ENCODE data around the gene NT5C1A.

The NT5C1A gene

DNA sequence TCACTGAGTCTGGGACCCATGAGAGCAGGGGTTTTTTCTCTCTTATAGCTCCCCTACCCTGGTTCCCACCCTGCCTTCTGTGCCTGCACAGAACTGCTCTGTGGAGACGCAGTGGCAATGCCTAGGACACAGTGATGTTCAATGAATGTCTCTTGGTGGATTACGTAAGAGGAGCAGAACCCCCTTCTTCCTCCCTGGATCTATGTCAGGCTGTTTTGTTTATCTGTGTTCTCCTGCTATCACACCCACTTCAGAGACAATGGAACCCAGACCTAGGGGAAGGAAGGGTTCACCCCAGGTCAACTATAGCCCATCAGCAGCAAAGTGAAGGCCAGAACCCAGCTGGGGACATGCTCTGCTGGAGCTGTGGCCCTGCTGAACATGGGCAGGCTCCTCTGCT lies 17.3 kb upstream of the NT5C1A start:
- DNase-seq = no peak

DNA sequence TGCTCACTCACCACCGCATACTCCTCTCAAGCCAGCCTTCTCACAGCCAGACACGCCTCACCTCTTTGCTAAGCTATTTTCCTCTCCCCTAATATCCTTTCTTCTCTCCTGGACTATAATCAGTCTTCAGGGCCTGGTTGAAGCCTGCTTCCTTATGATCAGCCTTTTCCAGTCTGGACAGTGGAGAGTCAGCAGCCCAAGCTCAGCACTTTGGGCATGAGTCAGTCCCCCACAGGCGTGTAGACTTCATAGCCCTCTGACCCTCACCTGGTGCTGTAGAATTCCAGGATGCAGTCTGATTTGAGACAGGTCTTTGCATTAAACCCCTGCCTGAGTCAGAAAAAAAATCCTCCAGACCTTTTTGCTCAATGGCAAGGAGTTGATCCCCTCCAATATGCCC lies 16.8 kb upstream of the NT5C1A start:
- DNase-seq = no peak

DNA sequence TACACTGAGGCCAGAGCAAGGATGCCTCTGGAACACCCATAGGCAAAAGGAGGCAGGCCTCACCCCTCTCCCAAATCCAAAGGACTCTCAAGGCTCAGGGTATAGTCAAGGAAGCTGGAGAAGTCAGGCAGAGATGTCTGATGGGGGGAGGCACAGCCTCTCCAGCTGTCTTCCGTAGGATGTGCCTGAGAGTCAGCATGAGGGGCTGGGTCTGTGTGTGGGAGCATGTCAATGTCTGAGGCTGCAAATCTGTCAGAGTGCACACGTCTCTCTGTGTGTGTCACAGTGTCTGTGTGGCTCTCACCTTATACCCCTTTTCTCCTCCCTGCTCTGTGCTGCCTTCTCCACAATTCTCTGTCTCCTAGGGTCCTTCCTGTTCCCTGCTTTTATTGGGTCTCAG lies 15.3 kb upstream of the NT5C1A start:
- DNase-seq = no peak

DNA sequence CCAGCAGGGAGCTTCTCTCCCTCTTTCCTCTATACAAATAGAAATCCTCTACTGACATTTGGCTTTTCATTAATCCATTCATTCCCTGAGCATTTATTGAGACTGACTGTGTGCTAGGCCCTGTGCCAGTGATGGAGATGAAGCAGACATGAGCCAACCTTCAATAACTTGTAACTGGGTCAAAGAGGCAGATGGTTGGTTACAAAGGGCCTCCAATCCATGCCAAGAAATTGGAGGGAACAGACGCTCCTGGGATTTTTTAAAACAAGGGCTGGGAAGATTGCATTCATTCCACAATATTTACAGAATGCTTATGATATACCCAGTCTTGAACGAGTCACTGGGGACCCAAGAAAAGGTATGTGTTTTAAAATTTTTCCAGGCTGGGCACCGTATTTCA lies 13.2 kb upstream of the NT5C1A start:
- DNase-seq = no peak

DNA sequence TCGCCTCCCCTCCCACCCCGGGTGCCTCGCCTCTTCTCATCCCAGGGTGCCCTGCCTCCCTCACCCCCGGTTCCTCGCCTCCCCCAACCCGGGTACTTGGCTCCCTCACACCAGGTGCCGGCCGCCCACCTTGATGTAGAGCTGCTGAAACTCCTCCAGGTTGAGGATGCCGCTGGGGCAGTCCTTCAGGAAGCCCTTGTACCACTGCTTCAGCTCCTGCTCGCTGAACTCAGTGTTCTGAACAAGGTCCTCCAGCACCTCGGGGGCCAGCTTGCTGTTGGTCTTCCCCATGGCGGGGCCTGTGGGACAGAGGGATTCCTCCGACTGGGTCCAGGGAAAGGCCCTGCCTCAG lies 12.4 kb upstream of the NT5C1A start:
- DNase-seq = no peak

DNA sequence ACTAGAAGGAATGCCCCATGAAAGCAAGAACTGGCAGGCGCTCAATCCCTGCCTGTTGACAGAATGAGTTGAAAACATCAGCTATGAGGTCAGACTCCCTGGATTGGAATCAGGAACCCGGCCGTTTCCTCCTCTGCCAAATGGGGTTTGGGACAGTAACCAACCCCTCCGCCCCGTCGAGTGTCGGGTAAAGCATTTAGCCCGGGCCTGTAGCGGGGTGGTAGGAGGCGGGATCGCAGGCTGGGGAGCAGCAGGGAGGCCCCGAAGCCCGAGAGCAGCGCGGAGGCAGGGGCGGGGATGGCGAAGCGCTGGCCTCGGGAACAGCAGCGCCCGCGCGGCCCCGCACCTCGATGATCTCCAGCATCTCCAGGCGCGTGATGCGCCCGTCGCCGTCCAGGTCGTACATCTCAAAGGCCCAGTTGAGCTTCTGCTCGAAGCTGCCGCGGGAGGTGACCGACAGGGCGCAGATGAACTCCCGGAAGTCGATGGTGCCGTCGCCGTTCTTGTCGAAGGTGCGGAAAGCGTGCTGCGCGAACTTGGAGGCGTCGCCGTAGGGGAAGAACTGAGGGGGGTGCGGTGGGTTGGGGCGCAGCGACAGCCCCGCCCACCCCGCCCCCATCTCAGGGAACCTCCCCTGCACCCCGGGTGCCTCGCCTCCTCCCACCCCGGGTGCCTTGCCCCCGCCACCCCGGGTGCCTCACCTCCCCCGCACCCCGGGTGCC lies 11.8 kb upstream of the NT5C1A start:
- DNase-seq = no peak

DNA sequence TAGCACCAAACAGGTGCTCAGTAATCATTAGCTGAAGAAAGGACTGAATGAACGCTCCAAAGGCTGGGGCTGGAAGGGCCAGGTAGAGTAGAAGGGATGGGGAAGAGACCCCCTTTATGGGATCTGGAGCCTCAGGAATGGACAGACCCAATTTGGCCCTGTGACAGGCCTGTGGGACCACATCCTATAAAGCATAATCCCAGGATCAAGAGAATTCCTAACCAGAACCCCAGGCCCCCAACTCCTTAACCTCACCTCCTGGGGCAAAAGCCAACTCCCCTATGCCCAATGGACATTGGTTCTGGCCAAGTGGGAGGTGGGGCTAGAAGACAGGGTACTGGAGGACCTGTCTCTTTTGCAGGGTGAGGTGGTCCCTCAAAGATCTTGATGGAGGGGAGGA lies 10.1 kb upstream of the NT5C1A start:
- no peak for DNase-seq

DNA sequence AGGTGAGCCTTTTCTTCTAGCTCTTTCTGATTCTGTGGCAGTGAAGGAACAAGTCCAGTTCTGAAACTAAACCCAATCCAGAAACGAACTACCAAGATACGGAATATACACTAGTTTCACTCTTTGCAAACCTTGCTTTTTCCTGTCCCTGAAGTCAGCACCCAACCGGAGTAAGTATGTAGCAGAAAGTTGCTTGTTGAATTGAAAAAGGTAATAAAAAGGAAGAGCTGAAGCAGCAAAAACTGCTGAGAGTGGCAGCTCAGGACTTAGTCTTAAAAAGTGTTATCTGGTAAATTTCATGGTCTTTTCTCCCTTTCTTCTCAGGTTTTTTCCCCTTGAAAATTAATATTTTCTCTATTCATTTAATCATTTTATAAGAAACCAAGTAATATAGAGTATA lies 9.4 kb upstream of the NT5C1A start:
- no peak for DNase-seq

DNA sequence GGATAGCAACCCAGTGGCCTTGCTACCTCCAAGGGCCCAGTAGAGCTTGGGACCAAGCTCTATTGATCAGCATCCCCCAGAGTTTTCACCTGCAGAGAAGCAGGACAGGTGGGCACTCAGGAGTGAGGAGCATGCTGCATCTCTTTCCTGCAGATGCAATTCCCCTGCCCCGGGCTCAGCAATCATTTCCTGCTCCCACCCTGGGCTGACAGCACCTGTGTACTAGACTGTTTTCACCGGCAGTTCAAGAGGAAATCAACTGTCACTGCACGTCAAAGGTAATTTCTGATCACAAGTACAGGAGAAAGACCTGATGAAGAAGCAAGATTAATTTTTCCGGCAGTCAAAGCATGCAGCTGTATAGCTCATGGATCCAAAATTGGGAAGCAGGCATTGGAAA lies 8.8 kb upstream of the NT5C1A start:
- no peak for DNase-seq

DNA sequence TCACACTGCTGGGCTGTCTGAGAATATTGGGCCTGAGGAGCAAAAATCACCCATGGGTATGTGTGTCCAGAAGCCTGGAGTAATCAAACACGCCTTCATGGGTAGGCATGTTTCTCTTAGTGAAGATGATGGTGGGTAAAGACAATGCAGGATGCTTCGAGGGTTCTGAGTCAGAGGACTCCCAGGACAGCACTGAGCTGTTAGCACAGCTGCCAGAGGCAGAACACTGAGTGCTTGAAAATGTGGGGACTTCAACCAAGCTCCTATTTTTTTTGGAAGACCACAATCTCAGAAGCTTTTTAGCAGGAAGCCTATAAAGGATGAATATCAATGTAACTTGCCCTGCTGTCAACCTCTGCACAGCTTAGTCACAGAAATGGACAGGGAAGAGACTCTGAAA lies 7.9 kb upstream of the NT5C1A start:
- DNase-seq = no peak

DNA sequence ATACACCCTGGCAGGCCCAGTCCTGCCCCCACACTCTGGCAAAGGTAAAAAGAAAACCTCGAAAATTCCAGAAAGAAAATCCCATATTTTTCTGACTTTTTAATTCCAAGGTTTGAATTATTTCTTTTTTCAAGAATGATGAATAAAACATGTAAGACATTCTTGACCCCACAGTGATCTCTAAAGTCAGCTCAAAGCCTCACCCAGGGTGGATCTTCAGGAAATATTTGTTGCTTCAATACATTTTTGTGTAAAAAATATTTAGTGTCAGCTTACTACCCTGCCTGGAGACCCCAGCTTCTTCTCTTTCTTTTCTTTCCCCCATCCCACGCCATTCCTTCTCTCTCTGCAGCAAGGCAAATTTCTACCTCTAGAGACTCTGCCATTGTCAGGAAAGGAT lies 7.0 kb upstream of the NT5C1A start:
- no peak for DNase-seq

DNA sequence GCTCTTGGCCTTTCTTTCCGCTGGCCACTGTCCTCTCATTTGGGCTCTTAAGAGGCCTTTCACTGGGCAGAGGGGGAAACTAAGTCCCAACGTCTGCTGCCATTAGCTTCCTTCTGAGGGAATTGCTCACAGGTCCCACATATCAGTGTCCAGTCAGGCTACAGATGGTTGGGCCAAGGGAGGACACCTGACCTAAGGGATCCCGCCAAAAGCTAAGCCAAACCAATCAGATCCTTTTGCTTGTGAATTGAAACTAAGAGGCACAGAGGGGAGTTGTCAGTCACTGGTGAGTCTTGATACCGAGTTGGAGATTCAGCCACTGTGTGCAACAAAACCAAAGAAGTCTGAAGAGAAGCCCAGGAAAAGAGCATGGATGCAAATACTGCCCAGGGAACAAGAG lies 5.7 kb upstream of the NT5C1A start:
- DNase-seq = no peak

DNA sequence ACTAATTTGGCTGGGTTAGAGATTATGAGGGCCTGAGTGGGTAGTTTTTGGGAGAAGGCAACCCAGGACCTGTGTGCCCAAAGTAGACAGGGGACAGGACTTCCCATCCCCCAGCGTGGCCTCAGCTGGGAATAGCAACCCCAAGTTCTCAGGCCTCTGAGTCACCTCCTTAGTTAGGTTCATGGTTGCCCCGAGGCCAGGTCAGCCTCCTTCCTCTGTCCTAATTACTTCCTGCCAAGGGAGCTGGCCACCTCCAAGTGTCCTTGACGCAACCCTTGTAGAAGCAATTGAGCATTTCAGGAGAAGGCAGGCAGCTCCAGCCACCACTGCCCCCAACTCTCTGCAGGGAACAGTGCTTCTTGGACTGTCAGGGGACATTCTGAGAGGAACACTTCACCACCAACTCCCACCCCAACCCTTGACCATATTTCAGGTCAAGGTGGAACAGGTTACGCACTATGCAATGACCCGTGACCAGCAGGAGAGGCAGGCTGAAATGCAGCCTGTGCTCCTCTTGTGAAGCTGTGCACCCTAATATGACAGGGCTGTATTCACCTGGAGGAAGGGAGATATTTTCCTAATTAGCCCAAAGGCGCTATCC lies 5.1 kb upstream of the NT5C1A start:
- no peak for DNase-seq

DNA sequence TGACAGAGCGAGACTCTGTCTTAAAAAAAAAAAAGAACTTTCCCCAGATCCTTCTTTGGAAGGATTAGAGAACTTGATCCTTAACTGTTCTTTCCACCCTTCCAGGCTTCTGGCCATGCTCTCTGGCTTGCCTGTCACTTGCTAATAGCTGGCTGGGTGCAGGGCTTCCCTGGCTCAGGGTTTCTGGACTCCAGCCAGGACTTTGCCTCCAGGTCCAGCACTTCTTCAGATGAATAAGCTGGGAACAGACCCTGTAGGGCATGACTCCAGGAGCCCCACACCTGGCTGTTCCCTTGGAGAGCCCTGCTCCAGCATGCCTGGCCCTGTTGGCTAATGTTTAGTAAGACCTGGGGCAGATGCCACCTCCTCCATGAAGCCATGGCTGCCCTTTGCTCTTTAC lies 3.3 kb upstream of the NT5C1A start:
- no peak for DNase-seq

DNA sequence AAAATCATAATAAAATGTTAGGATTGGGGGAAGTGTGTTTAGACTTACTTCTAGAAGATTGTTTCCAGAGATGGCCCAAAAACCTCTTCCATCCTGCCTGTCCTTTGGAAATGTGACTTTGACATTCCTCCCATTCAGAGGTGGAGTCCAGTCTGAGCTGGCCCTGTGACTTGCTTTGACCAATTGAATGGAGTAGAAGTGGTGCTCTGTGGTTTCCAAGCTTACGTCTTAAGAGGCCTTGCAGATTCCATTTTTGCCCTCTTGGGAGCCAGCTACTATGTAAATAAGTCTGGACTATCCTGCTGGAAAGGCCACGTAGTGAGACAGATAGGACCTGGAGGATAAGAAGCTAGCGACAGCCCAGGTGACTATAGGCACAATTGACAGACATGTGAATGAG lies 1.3 kb upstream of the NT5C1A start:
- DNase-seq = no peak

DNA sequence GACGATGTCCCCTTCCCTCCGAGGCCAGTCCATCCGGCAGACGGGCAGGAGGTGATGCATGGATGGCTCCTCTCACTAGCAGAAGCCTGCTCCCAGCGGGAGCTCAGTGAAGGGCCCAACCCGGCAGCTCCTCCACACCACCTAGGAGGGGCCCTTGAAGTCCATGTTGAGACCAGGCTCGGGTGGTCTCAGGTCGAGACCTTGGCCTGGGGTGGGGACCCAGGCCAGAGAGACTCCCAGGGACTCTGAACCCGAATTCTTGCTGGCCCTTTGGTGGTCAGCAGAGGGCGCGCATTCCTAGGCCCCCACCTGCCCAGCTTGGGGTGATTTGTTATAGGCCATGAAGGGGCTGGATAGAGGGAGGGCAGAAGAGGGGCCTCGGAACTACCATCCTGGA lies 642 bp upstream of the NT5C1A start:
- peak; percentile 21 for DNase-seq

DNA sequence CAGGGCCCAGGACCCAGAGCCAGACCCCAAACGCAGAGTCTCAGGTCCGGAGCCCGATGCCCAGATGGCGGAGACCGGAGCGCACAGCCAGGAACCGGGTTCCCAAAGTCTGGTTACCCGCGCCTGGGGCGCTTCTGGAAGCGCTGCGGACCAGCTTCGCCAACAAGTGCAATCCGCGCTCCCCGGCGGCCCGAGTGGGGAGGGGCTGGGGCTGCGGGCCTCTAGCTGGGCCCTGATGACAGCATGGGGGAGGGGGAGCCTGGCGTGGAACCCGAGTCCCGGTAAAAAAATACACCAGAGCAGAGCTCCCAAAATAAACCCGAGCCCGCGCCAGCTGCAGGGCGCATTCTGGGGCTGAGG lies 494 bp downstream of the NT5C1A start:
- DNase-seq = no peak

DNA sequence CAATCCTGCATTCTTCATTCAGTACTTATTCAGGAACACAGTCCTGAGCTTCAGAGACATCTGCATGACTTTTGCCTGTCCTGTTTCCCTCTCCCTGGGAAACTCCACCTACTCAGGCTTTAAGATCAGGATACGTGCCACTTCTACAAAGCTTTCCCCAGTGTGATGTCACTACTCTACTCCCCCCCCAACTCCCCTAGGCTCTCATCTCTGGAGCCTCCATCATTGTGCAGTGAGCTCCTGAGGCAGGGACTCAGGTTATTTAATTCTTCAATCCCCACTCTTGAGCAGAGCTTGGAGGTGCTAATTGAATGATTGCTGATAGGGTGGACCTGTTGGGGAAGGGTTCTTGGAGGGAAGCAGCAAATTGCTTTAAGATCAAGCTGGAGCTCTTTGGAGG lies 1.2 kb downstream of the NT5C1A start:
- DNase-seq = no peak

DNA sequence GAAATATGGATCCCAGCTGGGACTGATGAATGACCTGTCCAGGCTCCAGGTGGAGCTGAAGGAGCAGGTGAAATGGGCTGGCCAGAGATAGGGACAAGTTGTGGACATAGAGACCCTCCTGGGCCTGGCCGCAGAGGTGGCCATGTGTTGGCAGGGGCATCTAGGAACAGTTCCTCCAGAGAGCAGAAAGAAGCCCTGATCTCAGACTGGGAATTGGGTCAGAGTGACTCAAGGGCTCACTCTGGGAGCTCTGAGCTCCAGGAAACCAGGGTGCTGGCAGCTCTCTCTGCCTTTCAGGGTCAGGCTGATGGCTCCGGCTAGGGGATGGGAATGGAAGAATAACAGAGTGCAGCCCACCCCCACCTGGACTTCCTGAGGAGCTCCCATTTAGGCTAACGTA lies 3.0 kb downstream of the NT5C1A start:
- no peak for DNase-seq

DNA sequence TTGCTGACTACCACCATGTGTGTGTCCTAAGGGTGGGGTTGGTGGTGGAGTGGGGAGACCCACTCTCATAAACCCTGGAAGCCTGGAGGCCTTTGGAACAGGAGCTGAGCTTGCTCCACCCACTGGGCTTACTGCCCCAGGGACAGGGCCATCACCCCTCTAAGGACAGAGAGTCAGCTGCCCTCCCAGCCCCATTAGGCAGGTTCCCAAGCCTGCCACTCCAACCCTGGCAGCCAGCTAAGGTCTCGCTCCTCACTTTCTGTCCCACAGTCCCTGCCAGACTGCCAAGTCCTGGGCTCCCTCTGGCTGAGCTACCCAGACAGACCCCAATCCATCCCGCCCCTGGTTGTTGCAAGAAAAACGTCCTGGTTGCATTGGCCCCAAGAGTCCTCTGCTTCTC lies 3.8 kb downstream of the NT5C1A start:
- no peak for DNase-seq

DNA sequence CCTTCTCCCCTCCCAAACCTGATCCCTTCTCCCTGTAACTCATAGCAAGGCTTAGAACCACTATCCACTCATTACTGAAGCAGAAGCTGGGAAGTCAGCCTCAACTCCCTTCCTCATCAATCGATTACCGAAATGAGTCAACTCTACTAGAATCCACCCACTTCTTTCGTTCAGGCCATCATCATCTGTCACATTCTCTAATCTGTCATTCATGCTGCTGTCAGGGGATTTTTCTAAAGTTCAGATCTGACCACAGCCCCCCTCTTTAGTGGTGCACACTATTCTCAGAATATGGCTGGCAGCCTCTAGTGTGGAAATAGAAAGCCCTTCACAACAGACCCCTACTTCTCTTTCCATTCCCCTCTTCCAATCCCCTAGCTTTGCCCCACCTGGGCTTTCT lies 5.1 kb downstream of the NT5C1A start:
- DNase-seq = peak; percentile 89

DNA sequence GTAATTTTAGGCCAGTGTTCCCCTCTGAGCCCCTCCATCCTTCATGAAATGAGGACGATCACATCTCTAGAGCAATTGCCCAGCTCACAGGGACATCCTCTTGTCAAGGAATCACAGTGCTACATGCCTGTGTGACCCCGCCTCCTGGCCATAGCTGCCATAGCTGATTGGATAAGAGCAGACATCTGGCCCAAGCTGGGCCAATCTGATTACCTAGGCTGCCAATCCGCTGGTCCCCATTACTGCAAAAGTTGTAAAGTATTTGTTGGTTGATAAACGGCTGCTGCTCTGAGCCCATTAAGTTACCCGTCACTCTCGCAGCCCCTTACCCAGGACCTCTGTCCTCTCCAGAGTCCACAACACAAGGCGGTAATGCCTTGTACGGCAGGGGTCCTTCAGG lies 8.3 kb downstream of the NT5C1A start:
- no peak for DNase-seq

DNA sequence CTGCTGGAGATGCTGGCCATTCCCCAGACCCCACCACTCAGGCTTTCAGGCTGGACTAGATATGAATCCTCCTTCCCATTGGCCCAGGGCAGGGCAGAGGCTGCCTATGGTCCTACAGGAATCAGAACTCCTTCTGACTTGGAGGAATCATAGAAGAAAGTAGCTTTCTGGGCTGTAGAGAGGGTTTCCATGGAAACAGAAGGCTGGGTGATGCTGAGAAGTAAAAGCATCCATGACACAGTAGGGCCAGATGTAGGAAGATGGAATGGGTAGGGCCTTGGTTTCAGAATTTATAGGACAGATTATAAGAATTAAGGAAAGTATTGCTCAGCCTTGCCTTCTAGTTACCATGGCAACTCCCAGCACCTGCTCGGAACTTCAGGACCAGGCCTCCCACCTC lies 9.0 kb downstream of the NT5C1A start:
- no peak for DNase-seq

DNA sequence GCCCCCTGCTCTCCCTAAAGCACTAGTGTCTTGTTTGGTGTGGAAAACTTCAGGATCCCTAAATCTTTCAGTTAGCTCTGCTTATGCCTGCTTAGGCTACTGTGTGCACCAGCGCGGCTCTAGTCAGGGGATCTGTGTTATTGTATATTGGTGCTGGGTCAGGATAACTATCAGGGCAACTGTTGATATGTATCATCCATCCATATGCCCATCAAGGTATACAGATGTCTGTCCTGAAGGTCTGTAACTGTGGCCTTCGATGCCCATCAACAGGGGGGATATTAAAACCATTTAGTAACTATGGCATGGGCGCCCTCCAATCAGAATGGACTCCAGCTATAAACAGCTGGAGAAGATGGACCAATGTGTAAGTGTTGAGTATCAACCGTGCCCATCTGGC lies 12.4 kb downstream of the NT5C1A start:
- DNase-seq = no peak

DNA sequence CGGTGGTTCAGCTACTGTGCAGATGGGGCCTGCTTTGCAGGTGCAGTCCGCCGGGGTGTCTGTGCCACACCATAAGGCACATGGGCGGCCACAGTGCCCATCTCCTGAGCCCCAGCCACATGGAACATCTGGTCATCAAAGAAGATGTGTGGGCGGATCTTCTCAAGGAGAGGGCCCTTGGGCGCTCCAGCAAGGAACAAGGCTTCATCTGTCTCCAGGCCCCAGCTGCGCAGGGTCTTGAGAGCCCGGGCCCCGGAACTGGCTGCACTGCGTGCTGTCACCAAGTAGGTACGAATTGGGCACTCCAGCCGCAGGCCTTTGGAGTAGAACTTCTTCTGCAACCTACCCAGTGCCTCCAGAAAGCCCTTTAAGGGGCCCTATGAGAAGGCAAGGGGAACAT lies 12.8 kb downstream of the NT5C1A start:
- no peak for DNase-seq

All from activated CD4-positive, alpha-beta T cell treated with anti-CD3 and anti-CD28 coated beads, Interleukin-2, amount 50 U/mL, for 16 hours (primary cell).